ENCODE measurements around the gene FAM229B. TPM values are rescaled to one million over a fixed set of nuclear protein-coding genes. Genes with fewer than 3 reads are reported as not detected.
A peak's percentile ranks its signal among the peaks of the same experiment; 100 is the strongest.
"Not testable (repeated sequence)": the region's sequence is repeated elsewhere in the genome, so short reads cannot be mapped to it uniquely, and the experiment has no call there.

Gene FAM229B
- total RNA-seq, 1 donor, result 19.2 TPM

- H3K4me3 ChIP-seq (ENCODE audit: low read depth, low read length), result no peak overlapping the region
- DNase-seq (ENCODE audit: low read depth), result no peak
- TF ChIP-seq CTCF (IDR thresholded peaks at IDR 0.05; ENCODE audit: insufficient read depth, low read length), result no peak
Observed at GRCh38 chr6:112041535-112041934, 45.9 kb upstream of the FAM229B start.

GRCh38 chr6:112043032-112044007 is 44.1 kb upstream of the FAM229B start:
- peak overlapping the region; percentile 71 for H3K4me3 ChIP-seq (ENCODE audit: low read depth, low read length)
- TF ChIP-seq CTCF (IDR thresholded peaks at IDR 0.05; ENCODE audit: insufficient read depth, low read length), result peak; percentile 98
- peak; percentile 91 for DNase-seq (ENCODE audit: low read depth)

- no peak for DNase-seq (ENCODE audit: low read depth)
- H3K4me3 ChIP-seq (ENCODE audit: low read depth, low read length), result no peak overlapping the region
- no peak for TF ChIP-seq CTCF (IDR thresholded peaks at IDR 0.05; ENCODE audit: insufficient read depth, low read length)
Observed at GRCh38 chr6:112044196-112044595, 43.2 kb upstream of the FAM229B start.

- peak; percentile 98 for DNase-seq (ENCODE audit: low read depth)
- no peak for TF ChIP-seq CTCF (IDR thresholded peaks at IDR 0.05; ENCODE audit: insufficient read depth, low read length)
Observed at GRCh38 chr6:112044856-112045255, 42.5 kb upstream of the FAM229B start.

GRCh38 chr6:112047523-112047922 is 39.9 kb upstream of the FAM229B start:
- not testable (repeated sequence) for DNase-seq (ENCODE audit: low read depth); H3K4me3 ChIP-seq (ENCODE audit: low read depth, low read length)

More at GRCh38 chr6:112044856-112045255, 42.5 kb upstream of the FAM229B start:
- H3K4me3 ChIP-seq (ENCODE audit: low read depth, low read length), result no peak overlapping the region

GRCh38 chr6:112049026-112049799 is 38.2 kb upstream of the FAM229B start:
- DNase-seq (ENCODE audit: low read depth), result no peak
- TF ChIP-seq CTCF (IDR thresholded peaks at IDR 0.05; ENCODE audit: insufficient read depth, low read length), result no peak
- no peak overlapping the region for H3K4me3 ChIP-seq (ENCODE audit: low read depth, low read length)

- no peak overlapping the region for H3K4me3 ChIP-seq (ENCODE audit: low read depth, low read length)
- no peak for TF ChIP-seq CTCF (IDR thresholded peaks at IDR 0.05; ENCODE audit: insufficient read depth, low read length)
- no peak for DNase-seq (ENCODE audit: low read depth)
Observed at GRCh38 chr6:112049996-112050395, 37.4 kb upstream of the FAM229B start.

All from fibroblast of the aortic adventitia (primary cell).